Measurements from ENCODE around the gene GSG1L2.

The GSG1L2 gene

GRCh38 chr17:9821921-9822320 is at the start of gene GSG1L2:
TSS of gene GSG1L2 (minus strand) at chr17:9822079. CDS start at chr17:9822071, 8 bp downstream.
- DNase-seq = no peak

- no peak for DNase-seq
These were observed 46.7 kb upstream of the GSG1L2 start for GRCh38 chr17:9868552-9868951.

GRCh38 chr17:9865586-9865985 is 43.7 kb upstream of the GSG1L2 start:
- no peak for DNase-seq

- no peak for DNase-seq
These were observed 41.1 kb upstream of the GSG1L2 start for GRCh38 chr17:9862949-9863348.

GRCh38 chr17:9862220-9862619 is 40.3 kb upstream of the GSG1L2 start:
- no peak for DNase-seq

- no peak for DNase-seq
These were observed 39.0 kb upstream of the GSG1L2 start for GRCh38 chr17:9860851-9861250.

- no peak for DNase-seq
These were observed 37.9 kb upstream of the GSG1L2 start for GRCh38 chr17:9859781-9860180.

- DNase-seq = no peak
These were observed 33.2 kb upstream of the GSG1L2 start for GRCh38 chr17:9855036-9855435.

- DNase-seq = no peak
These were observed 32.4 kb upstream of the GSG1L2 start for GRCh38 chr17:9854255-9854654.

GRCh38 chr17:9850151-9850550 is 28.3 kb upstream of the GSG1L2 start:
- no peak for DNase-seq

- no peak for DNase-seq
These were observed 23.4 kb upstream of the GSG1L2 start for GRCh38 chr17:9845306-9845705.

- DNase-seq = no peak
These were observed 22.3 kb upstream of the GSG1L2 start for GRCh38 chr17:9844153-9844552.

GRCh38 chr17:9843152-9844010 is 21.5 kb upstream of the GSG1L2 start:
- no peak for DNase-seq

- DNase-seq = no peak
These were observed 20.3 kb upstream of the GSG1L2 start for GRCh38 chr17:9842057-9842758.

GRCh38 chr17:9839433-9839832 is 17.6 kb upstream of the GSG1L2 start:
- no peak for DNase-seq

GRCh38 chr17:9837551-9838471 is 15.9 kb upstream of the GSG1L2 start:
- DNase-seq = no peak

- no peak for DNase-seq
These were observed 12.0 kb upstream of the GSG1L2 start for GRCh38 chr17:9833922-9834321.

- DNase-seq = no peak
These were observed 8.8 kb upstream of the GSG1L2 start for GRCh38 chr17:9830711-9831110.

- no peak for DNase-seq
These were observed 7.5 kb upstream of the GSG1L2 start for GRCh38 chr17:9829343-9829742.

GRCh38 chr17:9828296-9829295 is 6.7 kb upstream of the GSG1L2 start:
- DNase-seq = no peak

- no peak for DNase-seq
These were observed 3.8 kb upstream of the GSG1L2 start, which contains the start of gene GLP2R for GRCh38 chr17:9825641-9826150. TSS of gene GLP2R (plus strand) at chr17:9825924. CDS start at chr17:9826064, 140 bp downstream.

Data from SHP77 treated with DMSO at 0.1 percent for 48 hours (cell line).